Measurements from ENCODE around the gene UACA.

UACA gene

DNA sequence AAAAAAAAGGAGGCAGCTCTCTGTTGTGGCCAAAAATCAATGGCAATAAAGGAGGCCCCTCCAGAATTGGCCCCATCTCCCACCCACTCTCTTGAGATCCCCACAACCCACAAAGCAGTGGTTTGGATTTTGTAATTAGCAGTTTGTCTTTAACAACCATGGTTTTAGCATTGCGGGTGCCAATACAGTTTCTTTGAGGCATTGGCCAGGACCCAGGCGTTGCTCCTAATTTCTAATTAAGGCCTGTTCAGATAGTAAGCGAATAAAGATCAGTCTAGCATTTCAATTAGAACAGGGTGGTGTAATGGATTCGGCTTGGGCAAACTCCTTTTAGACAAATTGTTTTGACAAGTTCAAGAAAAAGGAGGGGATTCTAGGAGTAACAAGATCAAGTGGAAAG lies 23.6 kb upstream of the UACA start:
- DNase-seq: no peak

DNA sequence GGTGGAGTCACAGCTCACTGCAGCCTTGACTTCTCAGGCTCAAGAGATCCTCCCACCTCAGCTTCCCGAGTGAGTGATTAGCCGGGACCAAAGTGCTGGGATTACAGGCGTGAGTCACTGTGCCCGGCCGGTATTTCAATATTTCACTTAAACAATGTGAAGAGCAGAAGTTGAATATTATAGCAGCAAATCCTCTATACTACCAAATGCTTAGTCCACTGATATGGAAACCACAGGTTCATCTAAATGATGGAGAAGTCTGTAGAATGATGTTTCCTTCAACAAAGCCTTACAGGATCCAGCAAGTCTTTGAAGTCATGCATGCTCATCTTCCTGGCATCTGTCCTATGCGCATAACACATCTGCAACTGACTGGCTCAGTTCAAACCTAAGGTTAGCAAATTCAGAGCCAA lies 20.3 kb upstream of the UACA start:
- no peak for DNase-seq

DNA sequence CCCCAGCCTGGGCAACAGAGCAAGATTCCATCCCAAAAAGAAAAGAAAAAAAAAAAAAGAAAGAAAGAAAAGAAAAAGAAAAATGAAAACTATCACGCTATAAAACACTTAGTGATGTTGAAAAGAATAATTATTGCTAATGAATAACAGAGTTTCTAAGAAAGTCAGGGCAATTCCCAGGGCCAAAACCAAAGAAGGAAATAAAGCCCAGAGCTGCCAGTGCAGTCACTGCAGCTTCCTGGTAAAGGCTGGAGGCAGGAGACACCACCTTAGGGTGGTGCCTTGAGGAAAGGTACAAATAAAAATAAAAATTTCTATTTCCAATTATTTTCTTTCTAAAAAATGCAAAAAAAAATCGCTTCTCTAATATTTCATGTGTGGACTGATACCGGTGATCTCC lies 19.7 kb upstream of the UACA start:
- no peak for DNase-seq

DNA sequence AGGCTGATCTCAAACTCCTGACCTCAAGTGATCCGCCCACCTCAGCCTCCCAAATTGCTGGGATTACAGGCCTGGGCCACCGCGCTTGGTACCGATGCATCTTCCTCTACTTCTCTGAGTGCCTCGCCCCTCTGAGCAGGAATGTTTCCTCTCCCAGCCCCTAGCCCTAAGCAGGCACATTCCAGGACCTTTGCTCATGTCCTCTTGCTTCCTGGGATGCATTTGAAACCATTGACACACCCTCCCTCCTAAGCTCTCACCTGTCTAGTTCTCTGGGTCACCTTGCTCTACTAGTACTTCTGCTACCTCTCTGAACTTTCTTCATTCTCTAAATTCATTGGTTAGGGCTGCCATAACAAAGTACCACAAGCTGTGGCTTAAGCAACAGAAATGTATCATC lies 17.9 kb upstream of the UACA start:
- DNase-seq: no peak

DNA sequence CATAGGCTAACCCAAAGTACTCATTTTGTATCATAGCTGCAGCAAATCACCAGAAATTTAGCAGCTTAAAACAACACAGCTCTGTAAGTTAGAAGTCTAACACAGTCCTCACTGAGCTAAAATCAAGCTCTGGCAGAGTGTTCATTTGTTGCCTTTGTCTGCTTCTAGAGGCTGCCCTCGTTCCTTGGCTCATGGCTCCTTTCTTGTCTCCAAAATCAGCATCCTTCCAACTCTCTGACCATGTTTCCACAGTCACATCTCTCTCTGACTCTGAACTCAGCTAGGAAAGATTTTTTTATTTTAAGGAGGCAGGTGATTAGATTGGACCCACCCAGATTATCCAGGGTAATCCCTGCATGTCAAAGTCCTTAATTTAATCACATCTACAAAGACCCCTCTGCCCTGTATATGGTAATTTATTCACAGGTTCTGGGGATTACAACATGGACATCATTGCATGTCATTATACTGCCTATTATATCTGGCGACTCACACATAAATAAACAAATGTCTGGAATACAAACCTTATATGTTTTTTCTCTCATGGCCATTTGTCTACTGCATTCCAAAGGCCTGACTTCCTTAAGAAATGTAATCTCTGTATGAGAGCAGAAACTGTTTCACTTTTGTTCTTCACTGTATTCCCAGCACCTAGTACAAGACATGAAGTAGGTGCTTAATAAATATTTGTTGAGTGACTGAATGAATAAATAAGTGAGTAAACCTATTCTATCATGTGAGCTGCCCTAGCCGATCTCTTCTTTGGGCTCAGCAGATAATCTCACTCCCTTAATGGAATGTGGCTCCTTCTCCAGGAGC lies 15.1 kb upstream of the UACA start:
- DNase-seq: no peak

DNA sequence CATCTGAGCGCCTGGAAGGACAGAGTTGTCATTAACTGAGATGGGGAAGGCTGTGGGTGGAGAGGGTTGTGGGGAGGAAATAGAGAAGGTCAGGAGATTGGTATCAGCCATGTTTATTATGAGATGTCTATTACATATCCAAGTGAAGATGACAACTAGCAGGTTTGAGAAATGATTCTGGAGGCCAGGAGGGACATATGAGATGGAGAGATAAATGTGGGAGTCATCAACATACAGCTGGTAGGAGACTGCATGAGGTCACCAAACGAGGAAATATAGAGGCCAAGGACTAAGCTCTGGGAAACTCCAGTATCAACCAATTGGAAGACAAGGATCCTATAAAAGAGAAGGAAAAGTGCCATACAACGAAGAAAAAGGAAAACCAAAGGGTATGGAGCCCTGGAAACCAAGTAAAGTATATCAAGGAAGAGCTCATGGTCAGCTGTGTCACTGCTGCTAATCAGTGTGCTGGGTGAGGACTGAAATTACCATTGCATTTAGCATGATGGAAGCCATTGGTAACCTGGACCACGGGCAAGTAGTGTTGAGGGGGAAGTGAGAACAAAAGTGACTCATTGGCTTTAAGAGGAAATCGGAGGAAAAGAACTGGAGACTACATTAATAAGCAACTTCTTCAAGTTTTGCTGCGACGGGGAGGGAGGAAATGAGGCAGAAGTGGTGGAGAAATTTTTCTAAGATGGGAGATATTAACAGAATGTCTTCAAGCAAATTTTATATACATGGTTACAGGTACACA lies 14.0 kb upstream of the UACA start:
- DNase-seq: no peak

DNA sequence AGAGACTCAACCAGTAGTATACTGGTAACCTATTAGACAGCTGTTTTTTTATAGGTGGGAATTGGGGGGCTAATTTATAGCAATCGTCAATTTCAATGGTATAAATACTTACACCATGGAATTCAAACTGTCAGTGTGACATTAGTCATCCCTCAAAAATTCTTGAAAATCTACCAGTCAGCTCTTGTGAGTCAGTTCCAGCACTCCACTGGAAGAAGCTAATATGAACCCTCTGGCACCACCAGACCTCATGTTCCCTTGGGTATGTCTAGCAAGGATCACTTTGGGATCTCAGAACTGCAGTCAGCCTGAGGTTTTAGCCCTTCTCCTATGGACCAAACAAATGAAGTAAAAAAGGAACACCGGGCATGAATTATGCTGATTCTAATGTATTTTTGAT lies 11.8 kb upstream of the UACA start:
- DNase-seq: no peak

DNA sequence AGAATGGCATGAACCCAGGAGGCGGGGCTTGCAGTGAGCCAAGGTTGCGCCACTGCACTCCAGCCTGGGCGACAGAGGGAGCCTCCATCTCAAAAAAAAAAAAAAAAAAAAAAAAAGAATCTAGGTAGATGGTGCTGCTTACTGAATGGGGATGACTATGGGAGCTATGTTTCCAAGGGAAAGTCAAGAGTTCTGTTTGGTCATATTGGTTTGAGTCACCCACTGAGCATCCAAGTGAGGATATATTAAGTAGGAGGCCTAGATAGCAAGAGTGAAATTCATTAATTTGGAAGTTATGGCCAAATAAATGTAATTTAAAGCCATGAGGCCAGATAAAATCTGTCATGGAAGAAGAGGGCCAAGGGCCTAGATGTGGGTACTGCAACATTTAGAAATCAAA lies 9.0 kb upstream of the UACA start:
- no peak for DNase-seq

DNA sequence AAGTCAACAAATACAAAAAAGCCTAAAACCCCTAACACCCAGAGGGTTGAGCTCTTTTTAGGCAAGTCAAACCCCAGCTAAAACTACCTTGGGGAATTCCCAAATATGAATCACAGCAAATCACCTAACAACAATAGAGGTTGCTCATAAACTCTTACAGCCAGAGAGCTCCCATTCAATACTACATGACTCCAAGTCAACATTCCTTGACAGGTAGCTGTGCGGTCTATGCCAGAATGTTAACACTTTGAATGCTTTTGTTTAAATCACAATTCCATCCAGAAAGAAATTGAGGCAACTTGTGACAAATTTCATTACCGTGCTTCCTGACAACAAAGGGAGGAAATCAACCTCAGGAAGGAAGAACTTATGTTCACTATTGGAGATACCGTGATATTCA lies 7.5 kb upstream of the UACA start:
- DNase-seq: no peak

DNA sequence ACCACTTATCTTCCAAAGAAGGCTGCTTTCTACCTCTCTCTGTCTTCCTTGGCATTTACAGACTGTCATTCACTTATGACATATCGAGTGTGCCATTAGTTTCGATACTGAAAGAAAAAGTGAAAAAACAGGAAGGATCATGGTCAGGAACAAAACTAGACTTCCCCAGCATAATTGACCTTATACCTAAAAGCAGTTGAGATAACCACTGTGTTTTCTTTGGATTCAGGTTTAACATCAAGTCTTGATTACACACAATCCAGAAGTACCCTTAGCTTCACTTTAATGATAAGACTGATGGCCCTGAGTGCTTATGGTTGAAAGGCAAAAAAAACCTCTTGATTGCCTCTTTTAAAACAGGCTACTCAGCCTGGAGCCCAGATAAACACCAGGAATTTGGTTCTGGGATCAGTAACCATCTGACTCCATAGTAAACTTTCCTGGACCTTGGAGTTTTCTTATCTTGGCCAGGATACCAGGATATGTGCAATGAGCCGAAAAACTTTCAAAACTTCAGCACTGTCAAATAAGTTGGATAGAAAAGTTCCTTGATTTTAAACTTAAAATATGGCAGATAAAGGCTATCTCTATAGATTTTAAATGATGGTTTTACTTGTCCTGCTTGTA lies 5.0 kb upstream of the UACA start:
- no peak for DNase-seq

DNA sequence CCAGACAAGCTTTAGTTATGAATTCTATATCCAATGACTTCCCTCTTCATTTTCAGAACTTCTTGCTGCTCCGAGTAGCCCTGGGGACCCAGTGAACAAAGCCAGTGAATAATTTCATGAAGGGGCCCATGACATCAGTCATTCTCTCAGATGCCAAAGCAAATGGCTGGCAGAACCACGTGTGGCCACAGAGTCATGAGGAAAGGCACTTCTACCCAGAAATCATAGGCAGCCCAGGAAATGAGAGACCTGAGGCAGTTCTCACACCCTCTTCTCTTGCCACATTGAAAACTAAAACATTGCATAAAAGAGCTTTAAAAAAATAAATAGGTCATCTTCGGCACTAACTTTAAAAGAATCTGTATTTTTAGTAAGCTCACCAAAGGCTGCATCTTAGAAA lies 4.3 kb upstream of the UACA start:
- DNase-seq: no peak

DNA sequence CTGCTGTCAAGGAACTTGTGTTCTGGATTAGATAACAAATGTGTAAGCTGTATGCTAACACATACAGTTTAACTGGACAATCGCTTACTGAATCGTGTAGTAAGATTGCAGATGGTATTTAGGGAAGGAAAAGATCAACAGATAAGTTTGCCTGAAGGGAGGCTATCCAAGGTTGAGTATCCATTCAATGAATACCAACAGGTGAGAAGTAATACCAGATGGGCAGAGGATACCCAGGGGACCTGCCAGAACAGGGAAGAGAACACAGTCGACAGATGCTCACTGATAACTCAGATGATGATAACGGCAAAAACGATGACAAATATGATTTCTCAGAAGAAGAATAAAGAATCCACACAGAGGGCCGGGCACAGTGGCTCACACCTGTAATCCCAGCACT lies 3.2 kb upstream of the UACA start:
- no peak for DNase-seq

DNA sequence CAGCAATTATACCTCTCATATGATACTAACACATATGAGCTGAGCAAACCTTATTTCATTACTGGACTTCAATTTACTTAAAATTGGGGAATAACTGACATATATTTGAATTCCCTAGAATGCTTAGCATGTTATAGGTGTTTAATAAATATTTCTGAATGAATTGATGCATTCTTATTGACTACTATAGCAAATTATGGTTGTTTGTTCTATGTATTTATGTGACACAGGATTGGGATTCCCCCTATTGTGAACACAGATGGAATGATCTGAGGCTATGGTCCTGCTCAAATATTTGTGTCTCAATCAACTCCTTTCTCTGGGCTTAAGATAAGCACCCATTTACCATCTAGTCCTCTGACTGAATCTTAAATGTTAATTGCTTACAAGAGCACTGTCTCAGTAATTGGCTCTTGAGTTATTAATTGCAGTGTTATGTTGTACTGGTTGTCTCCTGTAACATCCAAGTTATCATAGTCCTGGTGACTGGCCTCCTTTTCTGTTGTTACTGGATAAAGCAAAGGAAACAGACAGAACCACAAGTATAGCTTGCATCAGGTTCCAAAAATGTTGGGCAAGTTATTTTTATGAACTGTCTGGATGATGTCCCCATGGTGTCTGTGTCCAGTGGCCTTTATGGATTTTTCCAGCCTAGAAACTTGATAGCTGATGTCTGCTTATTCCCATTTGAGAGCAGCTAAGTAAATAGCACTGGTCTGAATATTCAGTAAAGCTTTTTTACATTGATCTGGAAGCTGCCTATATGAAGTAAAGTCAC lies 2.3 kb upstream of the UACA start:
- no peak for DNase-seq

DNA sequence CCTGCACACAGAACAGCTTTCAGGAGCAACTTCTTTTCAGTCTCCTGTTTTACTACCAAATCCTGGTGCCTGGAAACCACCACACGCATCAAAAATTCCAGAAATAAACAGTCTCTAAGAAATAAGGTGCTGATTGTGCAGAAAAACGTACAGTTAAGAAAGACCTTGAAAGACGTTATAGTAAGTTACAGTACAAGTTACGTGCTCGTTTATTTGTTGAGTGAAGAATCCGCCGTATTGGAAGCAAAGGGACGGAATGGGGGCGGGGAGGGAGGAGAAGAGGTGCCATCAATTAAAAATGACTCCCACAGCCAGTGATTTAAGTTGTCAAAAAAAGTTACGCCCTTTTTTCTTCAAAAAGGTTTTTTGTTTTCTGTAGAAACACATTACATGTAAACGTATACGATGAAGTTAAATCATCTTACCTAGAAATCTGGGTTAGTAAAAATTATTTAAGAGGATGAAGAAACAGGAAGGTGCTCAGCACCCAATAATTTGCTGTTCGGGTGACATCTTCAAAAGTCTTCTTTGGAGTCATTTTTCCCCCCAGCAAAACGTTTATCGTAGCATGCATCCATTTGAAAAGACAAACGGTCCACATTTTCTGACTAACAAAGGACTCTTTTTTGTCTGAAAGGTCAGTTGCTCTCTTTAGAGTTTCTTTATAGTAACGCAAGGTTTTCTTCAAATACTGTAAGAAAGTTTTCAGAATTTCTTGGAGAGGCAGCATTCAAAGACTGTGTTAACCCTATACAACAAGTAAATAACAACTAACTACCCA lies 782 bp upstream of the UACA start:
- DNase-seq: no peak

DNA sequence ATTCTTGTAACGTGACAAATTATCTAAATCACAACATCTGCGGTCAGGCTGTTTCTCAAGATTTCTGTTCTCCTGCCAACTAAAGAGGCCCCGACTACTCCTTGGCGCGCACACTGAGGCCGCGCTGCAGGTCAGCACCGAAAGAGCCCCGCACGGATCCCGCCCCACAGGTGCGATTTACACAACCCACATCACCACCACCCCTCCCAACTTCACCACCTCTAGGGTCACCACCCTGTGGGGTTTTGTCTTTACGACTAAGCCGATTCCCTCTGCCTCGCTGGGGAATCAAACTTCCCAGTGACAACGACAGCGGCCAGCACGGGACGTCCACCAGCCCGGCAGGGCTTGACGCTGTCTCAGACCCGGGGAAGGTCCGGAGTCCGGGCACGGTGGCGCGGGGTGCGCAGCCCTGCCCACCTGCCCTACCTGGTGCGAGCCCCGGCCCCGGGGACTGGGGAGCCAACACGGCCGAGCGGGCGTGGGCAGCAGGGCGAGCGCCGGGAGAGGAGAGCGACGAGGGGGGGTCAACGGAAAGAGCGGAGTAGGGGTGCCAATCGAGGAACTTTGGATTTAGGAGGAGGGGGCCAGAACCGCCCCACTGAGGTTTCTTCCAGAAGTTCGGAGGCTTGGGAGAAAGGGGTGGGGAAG lies 764 bp downstream of the UACA start:
- DNase-seq: peak in 1 of 2 experiments; percentile 5

DNA sequence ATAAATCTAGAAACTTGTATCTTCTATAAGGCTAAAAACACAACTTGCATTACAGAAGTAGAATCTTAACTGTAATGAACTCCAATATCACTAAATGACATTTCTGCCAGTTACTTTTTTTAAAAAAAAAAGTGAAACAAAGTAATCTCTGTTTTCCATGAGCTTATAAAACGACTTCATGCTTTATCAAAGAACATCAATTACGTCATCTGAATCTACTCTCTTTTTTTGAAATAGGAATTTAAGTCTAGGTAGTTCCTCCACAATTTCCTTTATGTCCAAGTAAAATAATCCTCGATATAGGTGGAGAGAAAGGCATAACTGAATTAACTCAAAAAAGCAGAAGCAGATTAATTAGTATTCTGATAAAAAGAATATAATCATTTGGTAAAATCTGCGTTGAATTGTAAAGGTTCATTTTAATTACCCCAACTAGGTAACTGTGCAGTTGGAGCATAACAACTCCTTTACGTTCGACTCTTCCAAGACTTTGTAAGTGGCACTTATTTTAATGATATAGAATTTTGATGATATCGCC lies 1.4 kb downstream of the UACA start:
- DNase-seq: no peak

DNA sequence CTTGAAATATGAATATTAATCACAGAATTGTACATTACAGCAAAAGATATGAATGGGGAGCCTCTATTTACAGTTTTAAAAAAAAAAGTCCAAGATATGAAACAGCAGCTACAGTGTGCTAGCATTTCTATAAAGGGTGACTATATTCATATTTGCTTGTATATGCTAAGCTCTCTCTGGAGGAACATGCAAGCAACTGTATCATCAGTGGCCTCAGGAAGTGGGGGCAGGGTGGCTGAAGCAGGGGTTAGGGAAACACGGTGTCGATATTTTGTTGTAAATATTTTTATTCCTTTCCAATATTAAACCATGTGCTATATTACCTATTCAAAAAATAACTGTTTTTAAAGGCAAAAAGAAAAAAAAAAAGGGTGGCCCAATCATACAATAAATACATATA lies 2.3 kb downstream of the UACA start:
- no peak for DNase-seq

DNA sequence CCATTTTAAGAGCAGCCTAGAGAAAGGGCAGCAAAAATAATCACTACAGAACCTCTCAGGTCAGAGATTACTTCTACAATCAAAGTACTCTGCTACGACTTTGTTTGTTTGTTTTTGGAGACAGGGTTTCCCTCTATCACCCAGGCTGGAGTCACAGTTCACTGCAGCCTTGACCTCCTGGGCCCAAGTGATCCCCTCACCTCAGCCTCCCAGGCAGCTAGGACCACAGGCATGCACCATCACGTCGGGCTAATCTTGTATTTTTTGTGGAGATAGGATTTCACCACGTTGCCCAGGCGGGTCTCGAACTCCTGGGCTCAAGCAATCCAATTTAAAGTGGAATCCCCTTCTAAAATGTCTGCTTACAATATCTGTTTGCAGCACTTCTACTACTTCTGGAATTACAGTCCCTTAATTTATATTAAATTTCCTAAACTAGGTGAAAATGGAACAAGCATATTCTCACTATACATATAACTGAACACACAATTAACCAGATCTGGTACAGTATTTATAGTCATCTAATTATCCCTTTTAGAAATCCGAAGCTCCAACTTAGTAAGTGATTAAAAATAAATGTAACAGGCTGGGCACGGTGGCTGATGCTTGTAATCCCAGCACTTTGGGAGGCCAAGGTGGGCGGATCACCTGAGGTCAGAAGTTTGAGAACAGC lies 4.4 kb downstream of the UACA start:
- no peak for DNase-seq

DNA sequence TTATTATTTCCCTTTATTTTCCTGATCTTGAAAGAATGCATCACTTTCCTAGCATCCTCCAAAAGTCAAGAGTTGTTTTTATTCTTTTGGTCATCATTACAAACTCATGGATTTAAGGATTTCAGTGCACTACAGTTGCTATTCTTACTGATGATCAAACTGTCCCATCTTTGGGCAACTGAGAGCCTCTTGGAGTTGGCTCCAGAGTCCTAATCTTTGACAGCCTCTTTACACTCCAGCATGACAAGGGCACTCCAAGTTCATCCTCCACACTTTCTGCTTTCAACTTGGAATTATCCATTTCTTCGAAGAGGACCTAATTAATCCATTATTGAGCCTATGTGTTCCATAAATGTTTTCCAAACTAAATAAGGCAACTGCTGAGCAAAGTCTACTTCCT lies 5.7 kb downstream of the UACA start:
- no peak for DNase-seq

DNA sequence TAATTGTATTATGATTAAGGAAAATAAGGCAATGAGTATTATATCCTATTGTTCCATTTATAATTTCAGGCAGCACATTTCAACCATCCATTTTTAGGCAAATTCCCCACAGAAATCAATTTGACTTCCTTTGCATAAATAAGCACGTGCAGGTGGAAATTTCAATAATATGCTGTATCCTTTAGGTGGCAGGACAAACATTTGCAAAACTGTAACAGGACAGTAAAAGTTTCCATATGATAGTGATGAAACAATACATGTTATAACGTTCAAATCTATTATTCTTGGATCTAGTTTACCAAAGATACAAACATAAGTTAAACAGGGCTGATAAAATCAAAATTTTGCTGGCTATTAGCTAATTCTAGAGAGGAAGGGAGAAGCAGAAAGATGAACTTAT lies 8.5 kb downstream of the UACA start:
- no peak for DNase-seq

Measured in stimulated activated CD4-positive, alpha-beta T cell treated with anti-CD3 and anti-CD28 coated beads, Interleukin-4, amount 100 ng/mL, for 4 hours (primary cell).